Activated CD4-positive, alpha-beta T cell treated with anti-CD3 and anti-CD28 coated beads, Interleukin-2, amount 10 ng/mL, durations not matched to agents 24 days and 14 days (primary cell): ENCODE measurements around the gene MIOS. TPM values are rescaled to one million over a fixed set of nuclear protein-coding genes. Genes with fewer than 3 reads are reported as not detected.

ENCODE experiments used
- DNase-seq: peaks from one replicate; pipeline ENCODE4 v3.0.0; 2022
- H3K27ac Mint-ChIP-seq: one replicate; pipeline ENCODE4 v1.8.0; 2022; ENCODE audit warnings: mild to moderate bottlenecking, mixed read lengths
- H3K27me3 Mint-ChIP-seq: one replicate; pipeline ENCODE4 v1.8.0; 2022; ENCODE audit warnings: mixed read lengths
- H3K36me3 Mint-ChIP-seq: one replicate; pipeline ENCODE4 v1.8.0; 2022; ENCODE audit warnings: low read depth, mild to moderate bottlenecking, mixed read lengths
- H3K4me1 Mint-ChIP-seq: one replicate; pipeline ENCODE4 v1.8.0; 2021; ENCODE audit warnings: mixed read lengths
- H3K4me3 Mint-ChIP-seq: one replicate; pipeline ENCODE4 v1.8.0; 2022; ENCODE audit warnings: mild to moderate bottlenecking, moderate library complexity, mixed read lengths
- H3K9me3 Mint-ChIP-seq: one replicate; pipeline ENCODE4 v1.8.0; 2021; ENCODE audit warnings: mixed read lengths
- intact Hi-C: fragments of 100-400 bp; cut with micrococcal nuclease; formaldehyde crosslinking; loops from one replicate; pipeline ENCODE4 v1.15.1; 2023
- total RNA-seq: library from RNA; stranded (reverse); gene quantifications from 2 replicates; pipeline ENCODE4 v1.2.3, GENCODE V29; 2022

Gene MIOS
- total RNA-seq, 1 donor from 2014 or later, result 33.3 TPM

DNA sequence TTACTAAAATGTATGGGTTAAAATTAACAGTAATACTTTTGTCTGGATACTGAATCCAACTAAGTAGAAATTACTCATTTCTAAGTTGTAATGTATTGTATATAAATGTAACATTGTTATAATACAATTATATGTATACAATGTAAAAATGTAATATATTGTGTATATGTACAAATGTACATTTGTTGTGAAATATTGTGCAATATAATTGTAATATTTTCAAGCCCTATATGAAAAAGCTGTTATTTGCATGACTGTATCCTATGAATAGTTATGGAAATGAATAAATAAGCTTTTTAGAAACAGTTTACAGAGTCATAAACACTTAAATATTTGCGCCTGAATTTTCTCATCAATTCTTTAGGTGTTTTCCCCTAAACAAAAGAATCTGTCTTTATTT, 53.6 kb downstream of the MIOS start:
- Mint-ChIP-seq H3K4me1 (peaks cover 6% of the 10 kb centered on the region), H3K27me3 (peaks cover 5% of the 10 kb centered on the region), H3K4me3 (no peak overlapping the region), H3K36me3 (no peaks in the 10 kb centered on the region), H3K9me3 (no peaks in the 10 kb centered on the region), H3K27ac (no peak overlapping the region)
- intact Hi-C loops, result no loop called here
- DNase-seq, result no peak

DNA sequence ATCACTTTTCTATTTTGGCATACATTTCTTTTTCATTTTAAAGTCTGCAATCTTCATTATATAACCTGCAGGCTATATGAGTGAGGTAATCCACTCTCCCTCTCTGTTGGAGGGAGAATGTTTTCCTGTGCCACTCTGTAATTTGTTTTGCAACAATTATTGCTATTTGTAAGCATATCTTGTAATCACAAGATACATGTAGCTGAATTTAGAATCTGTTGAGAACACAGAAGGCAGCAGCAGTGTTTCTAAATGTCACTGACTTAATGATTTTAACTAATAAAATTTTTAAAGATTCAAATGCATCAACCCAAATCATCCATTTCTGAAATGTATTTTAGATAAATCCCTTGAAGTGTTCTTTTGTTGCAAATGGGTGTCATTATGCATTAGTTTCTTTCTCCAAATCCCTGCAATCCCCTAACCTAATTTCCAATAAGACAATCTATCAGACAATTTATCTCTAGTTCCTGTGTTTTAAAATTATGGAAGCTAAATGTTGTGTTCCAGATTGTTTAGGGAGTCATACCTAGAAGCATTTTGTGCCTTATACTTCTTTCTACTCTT, 54.0 kb downstream of the MIOS start:
- H3K9me3 Mint-ChIP-seq, result no peaks in the 10 kb centered on the region
- intact Hi-C loops, result no loop called here
- no peaks in the 10 kb centered on the region for H3K36me3 Mint-ChIP-seq
- DNase-seq, result no peak
- no peak overlapping the region for H3K27ac Mint-ChIP-seq
- H3K4me3 Mint-ChIP-seq, result no peak overlapping the region
- H3K4me1 Mint-ChIP-seq, result peaks cover 6% of the 10 kb centered on the region
- H3K27me3 Mint-ChIP-seq, result peaks cover 5% of the 10 kb centered on the region

DNA sequence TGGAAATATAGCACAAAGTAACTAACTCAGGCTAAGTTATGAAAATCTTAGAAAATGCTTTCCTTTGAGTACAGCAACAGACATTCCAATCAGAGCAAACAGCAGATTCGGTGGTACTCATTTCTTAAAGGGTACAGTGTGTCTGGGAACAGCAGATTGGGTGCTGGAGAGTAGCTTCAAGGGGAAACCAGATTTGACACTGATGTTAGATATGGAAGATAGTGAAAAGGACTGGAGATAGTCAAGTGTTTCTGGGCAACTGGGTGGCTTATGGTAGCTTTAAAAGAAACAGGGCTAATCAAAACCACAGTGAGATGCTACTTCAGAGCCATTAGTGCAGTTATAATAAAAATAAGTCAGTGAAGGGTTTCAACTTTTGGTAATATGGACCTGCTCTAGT, 61.8 kb downstream of the MIOS start:
- no peak for DNase-seq
- Mint-ChIP-seq H3K9me3 (peaks cover 10% of the 10 kb centered on the region), H3K4me3 (no peak overlapping the region), H3K27me3 (peaks cover 5% of the 10 kb centered on the region), H3K27ac (no peak overlapping the region), H3K36me3 (peaks cover 7% of the 10 kb centered on the region), H3K4me1 (no peaks in the 10 kb centered on the region)
- intact Hi-C loops, result no loop called here

DNA sequence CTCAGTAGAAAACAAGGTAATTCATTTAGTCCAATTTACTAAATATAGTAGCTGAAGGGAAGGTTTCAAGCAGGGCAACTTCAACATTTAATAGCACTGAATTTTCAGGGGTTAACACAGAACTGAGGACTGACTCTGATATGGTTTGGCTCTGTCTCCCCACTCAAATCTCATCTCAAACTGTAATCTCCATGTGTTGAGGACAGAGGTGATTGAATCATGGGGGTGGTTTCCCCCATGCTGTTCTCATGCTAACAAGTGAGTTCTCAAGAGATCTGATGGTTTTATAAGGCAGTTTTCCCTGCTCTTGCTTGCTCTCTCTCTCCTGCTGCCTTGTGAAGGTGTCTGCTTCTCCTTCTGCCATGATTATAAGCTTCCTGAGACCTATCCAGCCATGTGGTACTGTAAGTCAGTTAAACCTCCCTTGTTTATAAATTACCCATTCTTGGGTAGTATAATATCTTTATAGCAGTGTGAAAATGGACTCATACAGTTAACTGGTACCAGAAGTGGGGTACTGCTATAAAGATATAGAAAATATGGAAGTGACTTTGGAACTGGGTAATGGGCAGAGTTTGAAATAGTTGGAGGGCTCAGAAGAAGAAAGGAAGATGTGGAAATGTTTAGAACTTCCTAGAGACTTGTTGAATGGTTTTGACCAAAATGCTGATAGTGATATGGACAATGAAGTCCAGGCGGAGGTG, 64.1 kb downstream of the MIOS start:
- no peak overlapping the region for H3K27ac Mint-ChIP-seq
- no peak overlapping the region for H3K4me3 Mint-ChIP-seq
- H3K9me3 Mint-ChIP-seq, result peaks cover 10% of the 10 kb centered on the region
- no peaks in the 10 kb centered on the region for H3K4me1 Mint-ChIP-seq
- H3K36me3 Mint-ChIP-seq, result peaks cover 11% of the 10 kb centered on the region
- no peak for DNase-seq
- intact Hi-C loops, result no loop called here
- H3K27me3 Mint-ChIP-seq, result peaks cover 2% of the 10 kb centered on the region

DNA sequence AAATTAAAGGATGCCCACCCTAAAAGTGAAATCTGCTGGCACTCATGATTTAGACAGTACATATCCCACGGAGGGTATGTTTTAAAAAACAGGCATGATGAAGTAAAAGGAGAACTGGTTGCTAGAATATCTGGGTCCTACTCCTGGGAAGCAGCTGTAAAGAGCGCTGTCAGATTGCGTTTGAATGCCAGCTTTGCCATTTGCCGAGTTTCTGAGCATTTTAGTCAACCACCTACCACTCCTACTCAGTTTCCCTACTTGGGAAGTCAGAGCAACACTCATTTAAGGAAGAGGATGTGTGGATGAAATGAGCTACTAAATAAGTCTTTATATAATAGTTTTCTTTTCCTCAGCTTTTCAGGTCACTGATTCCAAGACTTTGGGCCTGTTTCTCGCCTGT, 72.7 kb downstream of the MIOS start:
- Mint-ChIP-seq H3K4me1 (peaks cover 31% of the 10 kb centered on the region), H3K27ac (peak overlapping the region; percentile 97), H3K27me3 (no peaks in the 10 kb centered on the region), H3K9me3 (no peaks in the 10 kb centered on the region), H3K4me3 (peak overlapping the region; percentile 97), H3K36me3 (peaks cover 21% of the 10 kb centered on the region)
- DNase-seq, result no peak
- intact Hi-C loops, result loop anchor here (2.0 kb wide), 1 partner anchor 381 kb away; no protein-coding TSS in a partner anchor

DNA sequence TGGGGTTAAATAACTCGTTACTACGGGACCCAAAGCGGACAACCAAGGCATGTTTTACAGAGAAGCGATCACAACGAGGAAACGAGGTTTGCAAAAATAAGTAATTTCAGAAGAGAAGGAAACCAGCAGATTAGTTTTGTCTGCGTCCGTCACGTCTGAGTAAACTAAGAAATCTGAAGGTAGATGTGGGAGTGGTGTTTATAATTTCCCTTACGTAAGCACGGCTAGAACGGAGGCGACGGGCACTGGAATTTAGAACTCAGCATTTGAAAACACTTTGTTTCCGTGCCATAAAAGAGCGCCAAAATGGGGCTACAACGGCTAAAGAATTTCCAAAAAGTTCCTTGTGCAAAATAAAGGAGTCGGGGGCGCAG, 73.2 kb downstream of the MIOS start:
- Mint-ChIP-seq H3K27ac (peak overlapping the region; percentile 97), H3K9me3 (no peaks in the 10 kb centered on the region), H3K27me3 (no peaks in the 10 kb centered on the region), H3K36me3 (peaks cover 21% of the 10 kb centered on the region), H3K4me3 (peak overlapping the region; percentile 97), H3K4me1 (peaks cover 31% of the 10 kb centered on the region)
- intact Hi-C loops, result loop anchor here (1.0 to 2.0 kb wide), 10 partner anchors 31 to 537 kb away; partner anchors contain the start of genes C1GALT1 and GLCCI1
- peak; percentile 84 for DNase-seq

DNA sequence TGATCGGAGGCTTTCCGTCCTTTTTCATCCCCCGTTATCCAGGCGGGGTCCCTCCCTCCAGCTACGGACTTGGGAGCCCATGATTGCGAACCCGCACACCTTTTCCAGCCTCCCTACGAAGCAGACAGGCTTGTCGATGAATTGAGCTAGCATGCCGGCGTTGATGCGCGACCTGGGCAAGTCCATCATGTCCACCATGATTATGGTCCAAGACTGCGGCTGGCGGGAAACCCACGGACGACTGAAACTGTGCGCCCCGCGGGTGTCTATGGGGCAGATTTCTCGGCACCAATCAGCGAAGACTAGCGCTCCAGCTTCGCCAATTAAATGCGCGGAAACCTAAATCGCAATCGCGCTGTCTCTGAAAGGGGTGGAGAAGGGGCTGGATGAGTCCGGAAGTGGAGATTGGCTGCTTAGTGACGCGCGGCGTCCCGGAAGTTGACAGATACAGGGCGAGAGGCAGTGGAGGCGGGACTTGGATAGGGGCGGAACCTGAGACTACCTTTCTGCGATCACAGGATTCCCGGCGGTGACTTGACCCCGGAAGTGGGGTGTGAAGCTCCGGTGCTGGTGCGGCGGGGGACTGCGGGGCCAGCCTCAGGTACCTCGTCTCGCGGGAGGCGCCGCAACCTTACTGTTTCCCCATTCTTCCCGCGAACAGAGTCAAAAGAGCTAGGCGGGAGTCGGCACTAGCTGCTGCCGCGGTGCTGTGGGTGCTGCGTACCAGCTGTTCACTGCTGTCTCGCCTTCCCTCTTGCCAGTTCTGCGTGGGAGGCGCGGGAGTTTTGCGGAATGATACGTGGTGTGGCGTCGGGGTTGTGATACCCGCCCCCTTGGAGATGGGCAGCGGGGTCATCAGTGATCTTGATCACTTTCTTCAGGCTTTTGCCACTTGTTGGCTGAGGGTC, 73.8 kb downstream of the MIOS start, which contains the start of gene UMAD1:
UMAD1 (plus strand) TSS at position 532 of the 908 bp plus-strand sequence. CDS start 32,620 bp downstream, outside the sequence.
- peak within 1 kb of the TSS; percentile 97 for H3K27ac Mint-ChIP-seq
- peaks cover 21% of the 10 kb centered on the region for H3K36me3 Mint-ChIP-seq
- H3K27me3 Mint-ChIP-seq, result no peaks in the 10 kb centered on the region
- H3K9me3 Mint-ChIP-seq, result no peaks in the 10 kb centered on the region
- DNase-seq, result peak; percentile 99
- intact Hi-C loops, result loop anchor here (1.0 to 2.0 kb wide), 10 partner anchors 31 to 536 kb away; partner anchors contain the start of genes C1GALT1 and GLCCI1
- peaks cover 31% of the 10 kb centered on the region for H3K4me1 Mint-ChIP-seq
- peak within 1 kb of the TSS; percentile 97 for H3K4me3 Mint-ChIP-seq

DNA sequence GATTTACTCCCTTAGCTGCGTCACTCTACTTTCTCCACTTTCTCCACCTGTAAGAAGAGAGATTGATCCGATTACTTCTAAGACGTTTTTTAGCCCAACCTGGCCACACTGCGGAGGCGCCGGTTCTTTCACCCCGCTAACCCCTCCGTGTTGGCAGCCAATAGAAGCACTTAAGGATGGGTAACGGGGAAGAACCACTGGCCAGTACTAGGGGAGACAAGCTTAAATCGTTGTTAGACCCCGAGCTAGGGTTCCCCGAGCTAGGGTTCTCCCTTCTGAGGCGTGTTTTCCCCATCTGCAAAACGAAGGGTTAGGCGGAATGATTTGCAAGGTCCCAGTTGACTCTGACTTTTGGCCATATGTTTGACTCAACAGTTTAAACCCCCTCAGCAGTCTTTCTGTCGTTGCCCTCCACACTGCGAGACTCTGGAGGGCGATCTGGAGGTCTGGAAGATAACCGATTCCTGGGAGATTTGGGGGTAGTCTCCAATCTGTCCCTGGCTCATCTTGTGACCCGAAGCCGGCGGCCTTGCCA, 74.5 kb downstream of the MIOS start:
- H3K36me3 Mint-ChIP-seq, result peaks cover 20% of the 10 kb centered on the region
- peak overlapping the region; percentile 97 for H3K27ac Mint-ChIP-seq
- no peaks in the 10 kb centered on the region for H3K9me3 Mint-ChIP-seq
- intact Hi-C loops, result loop anchor here (1.0 to 2.0 kb wide), 5 partner anchors 40 to 536 kb away; no protein-coding TSS in a partner anchor
- DNase-seq, result no peak
- peaks cover 31% of the 10 kb centered on the region for H3K4me1 Mint-ChIP-seq
- peak overlapping the region; percentile 97 for H3K4me3 Mint-ChIP-seq
- H3K27me3 Mint-ChIP-seq, result no peaks in the 10 kb centered on the region

DNA sequence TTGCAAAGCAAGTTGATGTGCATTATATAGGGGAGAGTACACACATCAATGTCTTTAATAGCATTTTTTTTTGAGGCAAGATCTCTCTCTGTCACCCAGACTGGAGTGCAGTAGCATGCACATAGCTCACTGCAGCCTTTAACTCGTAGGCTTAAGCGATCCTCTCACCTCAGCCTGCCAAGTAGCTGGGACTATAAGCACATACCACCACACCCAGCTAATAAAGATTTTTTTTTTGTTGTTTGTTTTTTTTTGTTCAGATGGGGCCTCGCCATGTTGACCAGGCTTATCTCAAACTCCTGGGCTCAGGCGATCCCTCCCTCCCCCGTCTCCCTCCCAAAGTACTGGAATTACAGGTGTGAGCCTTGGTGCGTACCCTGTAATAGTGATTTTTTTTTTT, 75.4 kb downstream of the MIOS start:
- H3K4me3 Mint-ChIP-seq, result peak overlapping the region; percentile 97
- no peak for DNase-seq
- H3K27ac Mint-ChIP-seq, result peak overlapping the region; percentile 97
- no peaks in the 10 kb centered on the region for H3K27me3 Mint-ChIP-seq
- H3K4me1 Mint-ChIP-seq, result peaks cover 31% of the 10 kb centered on the region
- peaks cover 16% of the 10 kb centered on the region for H3K36me3 Mint-ChIP-seq
- H3K9me3 Mint-ChIP-seq, result no peaks in the 10 kb centered on the region
- intact Hi-C loops, result no loop called here

DNA sequence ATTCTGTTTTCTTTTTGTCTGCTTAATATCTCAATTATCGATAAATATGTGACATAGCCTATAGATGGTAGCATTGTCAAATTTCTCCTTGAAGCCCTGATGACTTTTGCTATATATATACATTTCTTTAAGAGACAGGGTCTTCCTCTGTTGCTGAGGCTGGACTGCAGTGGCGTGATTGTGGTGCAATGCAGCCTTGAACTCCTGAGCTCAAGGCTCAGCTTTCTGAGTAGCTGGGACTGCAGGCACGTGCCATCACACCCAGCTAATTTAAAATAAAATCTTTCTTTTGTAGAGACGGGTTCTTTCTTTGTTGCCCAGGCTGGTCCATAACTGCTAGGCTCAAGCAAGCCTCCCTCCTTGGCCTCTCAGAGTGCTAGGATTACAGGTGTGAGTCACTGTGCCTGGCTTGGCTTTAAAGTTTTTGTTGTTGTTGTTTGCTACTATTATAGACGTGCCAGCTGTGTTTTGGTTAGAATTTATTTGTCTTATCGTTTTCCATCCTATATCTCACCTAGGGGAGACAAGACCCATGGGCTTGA, 80.9 kb downstream of the MIOS start:
- DNase-seq, result no peak
- H3K27ac Mint-ChIP-seq, result no peak overlapping the region
- H3K4me1 Mint-ChIP-seq, result peaks cover 16% of the 10 kb centered on the region
- H3K9me3 Mint-ChIP-seq, result no peaks in the 10 kb centered on the region
- no peak overlapping the region for H3K4me3 Mint-ChIP-seq
- peaks cover 9% of the 10 kb centered on the region for H3K36me3 Mint-ChIP-seq
- intact Hi-C loops, result no loop called here
- no peaks in the 10 kb centered on the region for H3K27me3 Mint-ChIP-seq

DNA sequence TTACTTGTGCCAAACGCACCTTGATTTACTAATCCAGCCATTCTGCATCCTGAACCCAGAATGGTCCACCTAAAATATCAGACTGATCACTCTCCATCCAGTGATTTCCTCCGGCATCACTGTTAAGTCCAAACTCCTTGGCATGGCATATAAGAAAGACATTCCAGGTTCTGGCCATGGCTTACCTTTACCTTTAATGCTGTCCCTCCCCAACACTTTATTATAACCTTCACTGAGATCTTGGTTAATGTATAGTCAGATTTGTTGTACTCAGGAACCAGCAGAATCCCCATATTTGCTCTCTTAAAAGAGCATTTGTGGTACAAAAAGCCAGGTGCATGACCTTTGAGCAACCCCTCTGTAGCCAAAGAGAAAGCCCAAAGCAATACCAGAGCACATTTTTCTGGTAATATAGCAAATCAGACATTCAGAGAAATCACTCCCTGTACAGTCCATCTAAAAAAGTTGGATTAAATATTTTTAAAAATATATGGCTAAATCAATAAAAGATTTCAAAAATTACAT, 84.1 kb downstream of the MIOS start:
- DNase-seq, result no peak
- H3K4me1 Mint-ChIP-seq, result peaks cover 13% of the 10 kb centered on the region
- intact Hi-C loops, result no loop called here
- no peak overlapping the region for H3K4me3 Mint-ChIP-seq
- no peak overlapping the region for H3K27ac Mint-ChIP-seq
- no peaks in the 10 kb centered on the region for H3K27me3 Mint-ChIP-seq
- no peaks in the 10 kb centered on the region for H3K9me3 Mint-ChIP-seq
- H3K36me3 Mint-ChIP-seq, result peaks cover 3% of the 10 kb centered on the region

DNA sequence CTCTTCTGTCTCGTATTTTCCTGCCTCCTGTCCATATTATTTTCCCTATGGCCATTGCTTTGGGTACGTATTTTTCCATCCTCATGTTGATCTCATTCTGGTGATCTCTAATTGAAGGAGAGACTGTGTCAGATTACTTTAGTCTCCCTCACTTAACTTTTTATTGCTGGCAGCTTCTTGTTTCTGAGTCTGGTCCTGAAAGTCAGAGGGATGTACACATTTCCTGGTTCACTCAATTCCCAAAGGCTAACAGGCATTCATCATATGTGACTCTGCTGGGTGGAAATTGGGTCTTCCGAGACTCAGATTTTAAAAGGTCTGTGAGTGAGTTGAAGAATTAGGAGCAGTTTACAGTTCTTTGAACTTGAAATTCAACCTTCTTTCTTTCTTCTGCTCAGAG, 84.8 kb downstream of the MIOS start:
- Mint-ChIP-seq H3K36me3 (peaks cover 2% of the 10 kb centered on the region), H3K27me3 (no peaks in the 10 kb centered on the region), H3K4me3 (no peak overlapping the region), H3K4me1 (peaks cover 13% of the 10 kb centered on the region), H3K27ac (no peak overlapping the region), H3K9me3 (no peaks in the 10 kb centered on the region)
- DNase-seq, result no peak
- intact Hi-C loops, result no loop called here

DNA sequence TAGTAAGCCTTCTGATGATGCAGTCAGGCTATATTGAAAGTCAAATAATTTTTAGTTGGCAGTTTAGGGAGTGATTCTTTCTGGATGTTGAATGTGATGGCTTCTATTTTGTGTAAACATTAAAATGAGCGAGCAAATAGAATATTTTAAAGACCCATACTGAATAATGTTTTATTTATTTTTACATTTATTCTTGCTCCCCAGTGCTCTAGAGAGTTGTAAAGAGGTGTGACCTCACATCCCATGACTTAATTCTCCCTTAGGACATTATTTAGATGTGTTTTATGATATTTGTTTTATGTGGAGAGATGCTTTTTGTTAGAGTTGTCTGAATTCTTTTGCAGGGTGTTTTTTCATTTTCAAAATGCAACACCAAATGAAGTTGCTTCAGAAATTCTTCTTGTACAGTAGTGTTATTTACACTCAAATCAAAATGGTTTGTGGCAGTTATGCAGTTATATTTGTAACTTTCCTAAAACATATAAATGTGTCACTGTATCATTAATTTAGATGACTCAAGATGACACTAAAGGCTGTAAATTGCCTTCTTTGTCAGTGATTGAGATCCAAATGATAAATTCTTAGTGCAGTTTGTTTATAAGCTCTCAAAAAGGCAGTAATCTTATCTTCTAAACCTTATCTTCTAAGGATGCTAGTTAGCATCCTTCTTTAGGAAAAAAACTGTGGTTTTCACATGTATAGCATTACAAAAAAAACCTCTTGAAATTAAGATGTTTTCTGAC, 86.3 kb downstream of the MIOS start:
- intact Hi-C loops, result no loop called here
- H3K27ac Mint-ChIP-seq, result no peak overlapping the region
- H3K9me3 Mint-ChIP-seq, result no peaks in the 10 kb centered on the region
- peaks cover 10% of the 10 kb centered on the region for H3K36me3 Mint-ChIP-seq
- H3K27me3 Mint-ChIP-seq, result no peaks in the 10 kb centered on the region
- H3K4me3 Mint-ChIP-seq, result no peak overlapping the region
- no peak for DNase-seq
- peaks cover 11% of the 10 kb centered on the region for H3K4me1 Mint-ChIP-seq
